Testis (tissue), 3 donors: Measurements from ENCODE around the gene BZW2. TPM values are rescaled to one million over a fixed set of nuclear protein-coding genes. Genes with fewer than 3 reads are reported as not detected.

Experiments used
- DNase-seq: peaks from one replicate; pipeline ENCODE4 v3.0.0-alpha.2; 2019
- H3K27ac ChIP-seq, 2 donors: fragments of 200-600 bp; sonication (generic); one replicate each; pipeline ENCODE4 v1.5.1; 2019
- H3K27me3 ChIP-seq: fragments of 200-600 bp; sonication (generic); one replicate; pipeline ENCODE4 v1.5.1; 2019
- H3K36me3 ChIP-seq: fragments of 200-600 bp; sonication (generic); one replicate; pipeline ENCODE4 v1.5.1; 2017; ENCODE audit warnings: low read depth; ENCODE audit errors: missing control alignments
- H3K4me1 ChIP-seq: fragments of 200-600 bp; sonication (generic); one replicate; pipeline ENCODE4 v1.5.1; 2019
- H3K4me3 ChIP-seq, 2 donors: fragments of 200-600 bp; sonication (generic); one replicate each; pipeline ENCODE4 v1.5.1; 2017 to 2019
- H3K9me3 ChIP-seq: fragments of 200-600 bp; sonication (generic); one replicate; pipeline ENCODE4 v1.5.1; 2017
- POLR2A ChIP-seq: fragments of 450-650 bp; IDR thresholded peaks from one replicate; pipeline ENCODE4 v1.6.1; 2017; ENCODE audit warnings: antibody characterized with exemption, mild to moderate bottlenecking, moderate library complexity
- WGBS, 2 donors: methylation state at CpG; one replicate each; pipeline ENCODE4 v1.1.5; 2018; 5-methylcytosine and 5-hydroxymethylcytosine counted together
- intact Hi-C: fragments of 100-400 bp; cut with DNase I; formaldehyde crosslinking; loops from one replicate; pipeline ENCODE4 v1.15.1; 2023; ENCODE audit warnings: low total_unique reads
- polyA plus RNA-seq: library from polyadenylated mRNA; stranded (reverse); fragments of 350-450 nt; fragmentation: Illumina TruSeq; extraction: RNeasy Lipid Tissue Mini Kit (QIAGEN cat#74804); gene quantifications from one replicate; pipeline ENCODE4 v1.2.3, GENCODE V29; 2014; ENCODE audit warnings: low read depth, low replicate concordance; ENCODE audit not compliant: insufficient read depth
- total RNA-seq, 2 donors: library from RNA; depleted of rRNA; stranded (reverse); fragments of >200 nt; gene quantifications; one replicate each; pipeline ENCODE4 v1.2.3, GENCODE V29; 2016
- TF ChIP-seq, protein P1 (sequence below), 3 experiments: fragments of 450-650 bp in 2 of 3; fragments of 200-600 bp in 1 of 3; sonication (generic) in 1 of 3; IDR thresholded peaks; one replicate each; pipeline ENCODE4 v1.5.1; 2016 to 2019; ENCODE audit warnings: antibody characterized with exemption in 3 of 3, mild to moderate bottlenecking in 2 of 3, moderate library complexity in 1 of 3

Gene BZW2
- total and polyA plus RNA-seq, 3 donors from 2014 or later, result 23.2 to 36.5 (median 25.8) TPM

DNA sequence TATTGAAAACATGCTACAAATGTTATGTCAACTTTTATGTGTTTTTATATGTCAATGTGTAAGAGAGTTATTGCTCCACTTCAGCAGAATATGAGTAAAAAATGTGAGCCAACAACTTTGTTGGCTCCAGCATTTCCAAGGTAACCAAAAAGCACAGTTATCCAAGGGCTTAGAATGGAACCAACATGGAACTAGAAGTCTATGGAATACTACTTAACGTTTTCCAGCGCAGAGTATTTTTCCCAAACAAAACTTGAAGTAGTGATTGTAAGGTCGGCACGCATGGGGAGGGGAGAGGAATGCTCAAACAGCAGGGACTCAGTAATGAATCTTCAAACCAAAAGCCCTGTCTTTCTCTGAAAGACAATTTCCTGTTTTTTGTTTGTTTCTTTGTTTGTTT, 62.5 kb downstream of the BZW2 start:
- intact Hi-C loops, result no loop called here
- 92 to 96% methylated on average over 4 of the region's 4 CpGs for WGBS, 2 donors

DNA sequence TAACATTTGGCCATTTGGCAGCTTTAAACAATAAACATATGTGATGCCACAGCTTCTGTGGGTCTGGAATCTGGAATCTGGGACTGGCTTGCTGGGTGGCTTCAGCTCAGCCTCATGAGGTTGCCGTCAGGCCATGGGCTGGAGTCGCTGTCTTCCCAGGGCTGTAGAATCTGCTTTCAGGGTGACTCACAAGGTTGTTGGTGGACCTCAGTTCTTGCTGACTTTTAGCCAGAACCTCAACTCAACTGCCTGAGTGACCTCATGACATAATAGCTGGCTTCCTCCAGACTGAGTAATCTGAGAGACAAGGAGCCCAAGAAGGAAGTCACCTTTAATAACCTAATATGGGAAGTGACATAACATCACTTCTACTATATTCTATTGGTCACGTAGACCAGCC, 63.0 kb downstream of the BZW2 start:
- intact Hi-C loops, result no loop called here
- H3K36me3 ChIP-seq, result no peaks in the 10 kb centered on the region
- WGBS, 2 donors, result 90 to 92% methylated on average over 3 of the region's 3 CpGs
- H3K4me3 ChIP-seq, result no peak overlapping the region
- no peak for DNase-seq
- no peaks in the 10 kb centered on the region for H3K27me3 ChIP-seq
- no peaks in the 10 kb centered on the region for H3K9me3 ChIP-seq
- TF ChIP-seq, protein P1, sequence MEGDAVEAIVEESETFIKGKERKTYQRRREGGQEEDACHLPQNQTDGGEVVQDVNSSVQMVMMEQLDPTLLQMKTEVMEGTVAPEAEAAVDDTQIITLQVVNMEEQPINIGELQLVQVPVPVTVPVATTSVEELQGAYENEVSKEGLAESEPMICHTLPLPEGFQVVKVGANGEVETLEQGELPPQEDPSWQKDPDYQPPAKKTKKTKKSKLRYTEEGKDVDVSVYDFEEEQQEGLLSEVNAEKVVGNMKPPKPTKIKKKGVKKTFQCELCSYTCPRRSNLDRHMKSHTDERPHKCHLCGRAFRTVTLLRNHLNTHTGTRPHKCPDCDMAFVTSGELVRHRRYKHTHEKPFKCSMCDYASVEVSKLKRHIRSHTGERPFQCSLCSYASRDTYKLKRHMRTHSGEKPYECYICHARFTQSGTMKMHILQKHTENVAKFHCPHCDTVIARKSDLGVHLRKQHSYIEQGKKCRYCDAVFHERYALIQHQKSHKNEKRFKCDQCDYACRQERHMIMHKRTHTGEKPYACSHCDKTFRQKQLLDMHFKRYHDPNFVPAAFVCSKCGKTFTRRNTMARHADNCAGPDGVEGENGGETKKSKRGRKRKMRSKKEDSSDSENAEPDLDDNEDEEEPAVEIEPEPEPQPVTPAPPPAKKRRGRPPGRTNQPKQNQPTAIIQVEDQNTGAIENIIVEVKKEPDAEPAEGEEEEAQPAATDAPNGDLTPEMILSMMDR (IDR thresholded peaks at IDR 0.05), result no peak
- TF ChIP-seq POLR2A, result no peak
- no peaks in the 10 kb centered on the region for H3K4me1 ChIP-seq
- no peak overlapping the region for H3K27ac ChIP-seq

More for the DNA sequence above, 62.5 kb downstream of the BZW2 start:
- no peak for TF ChIP-seq POLR2A
- TF ChIP-seq, protein P1 (IDR thresholded peaks at IDR 0.05), result no peak
- no peaks in the 10 kb centered on the region for H3K9me3 ChIP-seq
- H3K4me3 ChIP-seq, result no peak overlapping the region
- no peaks in the 10 kb centered on the region for H3K36me3 ChIP-seq
- DNase-seq, result no peak
- no peaks in the 10 kb centered on the region for H3K27me3 ChIP-seq
- no peak overlapping the region for H3K27ac ChIP-seq
- no peaks in the 10 kb centered on the region for H3K4me1 ChIP-seq

DNA sequence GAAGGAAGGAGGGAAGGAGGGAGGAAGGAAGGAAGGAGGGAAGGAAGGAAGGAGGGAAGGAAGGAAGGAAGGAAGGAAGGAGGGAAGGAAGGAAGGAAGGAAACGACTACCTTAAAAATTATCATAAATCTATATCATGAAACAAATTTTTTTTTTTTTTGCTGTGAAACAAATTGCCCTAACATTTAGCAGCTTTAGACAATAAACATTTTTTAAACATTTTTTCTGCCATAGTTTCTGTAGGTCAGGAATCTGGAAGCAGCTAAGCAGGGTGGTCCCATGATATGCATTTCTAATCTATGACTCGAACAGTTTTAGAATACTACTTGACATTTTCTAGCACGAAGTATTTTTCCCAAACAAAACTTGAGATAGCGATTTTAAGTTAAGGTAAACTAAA, 64.7 kb downstream of the BZW2 start:
- 81 to 86% methylated on average over 4 of the region's 4 CpGs for WGBS, 2 donors
- no peak overlapping the region for H3K27ac ChIP-seq
- H3K27me3 ChIP-seq, result no peaks in the 10 kb centered on the region
- no peak for DNase-seq
- intact Hi-C loops, result no loop called here
- H3K4me1 ChIP-seq, result no peaks in the 10 kb centered on the region
- H3K9me3 ChIP-seq, result no peaks in the 10 kb centered on the region
- no peak for TF ChIP-seq POLR2A
- TF ChIP-seq, protein P1 (IDR thresholded peaks at IDR 0.05), result no peak
- H3K36me3 ChIP-seq, result no peaks in the 10 kb centered on the region
- no peak overlapping the region for H3K4me3 ChIP-seq

DNA sequence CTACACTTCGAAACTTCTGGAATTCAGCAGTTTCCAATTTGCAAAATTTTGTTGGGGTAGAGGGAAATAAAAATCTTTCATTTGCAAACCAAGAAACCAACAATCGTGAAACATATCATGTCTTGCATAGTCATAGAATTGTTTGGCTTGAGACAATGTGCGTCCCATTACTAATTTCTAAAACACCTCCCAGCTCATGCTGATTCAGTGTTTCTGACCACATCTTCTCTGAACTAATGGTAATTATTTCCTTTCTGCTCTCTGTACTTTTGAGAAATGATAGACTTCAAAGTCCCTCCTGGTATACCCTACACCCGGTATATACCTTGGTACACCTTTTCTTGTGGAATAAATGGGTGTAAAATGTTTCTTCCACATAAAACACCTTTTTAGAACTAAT, 65.7 kb downstream of the BZW2 start:
- H3K27ac ChIP-seq, result no peak overlapping the region
- no peaks in the 10 kb centered on the region for H3K4me1 ChIP-seq
- no peaks in the 10 kb centered on the region for H3K27me3 ChIP-seq
- TF ChIP-seq, protein P1 (IDR thresholded peaks at IDR 0.05), result no peak
- no peak for TF ChIP-seq POLR2A
- no peaks in the 10 kb centered on the region for H3K9me3 ChIP-seq
- no peak overlapping the region for H3K4me3 ChIP-seq
- WGBS, 2 donors, result 83 to 89% methylated on average over 4 of the region's 4 CpGs
- DNase-seq, result no peak
- H3K36me3 ChIP-seq, result no peaks in the 10 kb centered on the region
- intact Hi-C loops, result no loop called here

DNA sequence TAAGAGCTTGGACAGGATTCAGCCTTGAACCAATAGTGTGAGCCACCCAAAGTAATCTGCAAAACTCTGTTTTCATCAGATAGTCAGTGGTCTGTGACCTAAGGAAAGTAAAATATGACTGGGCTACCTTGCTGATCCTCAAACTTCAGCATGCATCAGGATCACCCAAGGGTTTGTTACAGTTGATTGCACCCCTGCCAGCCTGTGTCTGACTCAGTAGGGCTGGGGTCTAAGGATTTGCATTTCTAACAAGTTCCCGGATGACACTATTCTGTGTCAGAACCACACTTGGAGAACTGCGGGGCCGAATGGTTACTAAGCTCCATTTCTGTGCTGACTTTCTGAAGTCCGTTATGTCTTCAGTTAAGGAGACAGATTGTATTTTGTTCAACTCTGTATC, 66.9 kb downstream of the BZW2 start:
- Histone ChIP-seq H3K27ac (no peak overlapping the region), H3K4me3 (no peak overlapping the region), H3K9me3 (no peaks in the 10 kb centered on the region), H3K27me3 (no peaks in the 10 kb centered on the region), H3K4me1 (no peaks in the 10 kb centered on the region), H3K36me3 (no peaks in the 10 kb centered on the region)
- 76 to 77% methylated on average over 4 of the region's 4 CpGs for WGBS, 2 donors
- intact Hi-C loops, result no loop called here
- no peak for DNase-seq
- TF ChIP-seq POLR2A, result no peak
- TF ChIP-seq, protein P1 (IDR thresholded peaks at IDR 0.05), result no peak
